ENCODE data around the gene POLDIP2. TPM values are rescaled to one million over a fixed set of nuclear protein-coding genes. Genes with fewer than 3 reads are reported as not detected.

The POLDIP2 gene
- total RNA-seq, 3 donors from 2014 or later (not counting 1 experiment from before 2014, with no cell fraction given): 30.8 to 37.0 (median 33.7) TPM

DNA sequence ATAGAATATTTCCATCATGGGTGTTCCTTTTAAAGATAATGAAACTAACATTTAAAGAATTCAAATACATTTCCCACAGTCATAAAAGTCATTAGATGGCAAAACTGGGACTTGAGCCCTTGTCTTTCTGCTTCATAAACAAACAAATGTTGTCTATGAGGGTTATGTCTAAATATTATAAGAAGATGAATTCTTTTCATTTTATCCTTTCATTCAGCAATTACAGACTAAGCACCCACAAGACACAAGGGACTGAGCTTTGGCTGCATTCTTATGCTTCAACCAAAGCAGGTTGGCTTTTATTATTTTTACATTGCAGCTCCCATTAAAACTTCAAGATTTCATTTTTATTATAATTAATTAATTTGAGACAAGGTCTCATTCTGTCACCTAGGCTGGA, 29.1 kb upstream of the POLDIP2 start:
- Histone ChIP-seq H3K36me3 (ENCODE audit: control insufficient read depth, insufficient read depth, low read length) (peaks cover 26% of the 10 kb centered on the region), H3K9me3 (ENCODE audit: control insufficient read depth, insufficient read depth, low read length) (no peaks in the 10 kb centered on the region), H3K27me3 (ENCODE audit: control insufficient read depth, insufficient read depth, low read length) (no peaks in the 10 kb centered on the region), H3K4me1 (ENCODE audit: control insufficient read depth, insufficient read depth, low read length) (peaks cover 23% of the 10 kb centered on the region), H3K4me3 (ENCODE audit: low read length) (no peak overlapping the region), H3K27ac (ENCODE audit: low read length) (no peak overlapping the region)
- Mint-ChIP-seq H3K36me3 (peaks cover 16% of the 10 kb centered on the region), H3K4me3 (no peak overlapping the region), H3K27me3 (ENCODE audit: low read depth in 2 of 2) (peaks cover 0 to 6% of the 10 kb centered on the region in 2 donors), H3K27ac (no peak overlapping the region), H3K4me1 (peaks cover 7 to 34% of the 10 kb centered on the region in 2 donors), H3K9me3 (no peaks in the 10 kb centered on the region)
- intact Hi-C loops (cut with micrococcal nuclease): no loop called here
- TF ChIP-seq, protein P1, sequence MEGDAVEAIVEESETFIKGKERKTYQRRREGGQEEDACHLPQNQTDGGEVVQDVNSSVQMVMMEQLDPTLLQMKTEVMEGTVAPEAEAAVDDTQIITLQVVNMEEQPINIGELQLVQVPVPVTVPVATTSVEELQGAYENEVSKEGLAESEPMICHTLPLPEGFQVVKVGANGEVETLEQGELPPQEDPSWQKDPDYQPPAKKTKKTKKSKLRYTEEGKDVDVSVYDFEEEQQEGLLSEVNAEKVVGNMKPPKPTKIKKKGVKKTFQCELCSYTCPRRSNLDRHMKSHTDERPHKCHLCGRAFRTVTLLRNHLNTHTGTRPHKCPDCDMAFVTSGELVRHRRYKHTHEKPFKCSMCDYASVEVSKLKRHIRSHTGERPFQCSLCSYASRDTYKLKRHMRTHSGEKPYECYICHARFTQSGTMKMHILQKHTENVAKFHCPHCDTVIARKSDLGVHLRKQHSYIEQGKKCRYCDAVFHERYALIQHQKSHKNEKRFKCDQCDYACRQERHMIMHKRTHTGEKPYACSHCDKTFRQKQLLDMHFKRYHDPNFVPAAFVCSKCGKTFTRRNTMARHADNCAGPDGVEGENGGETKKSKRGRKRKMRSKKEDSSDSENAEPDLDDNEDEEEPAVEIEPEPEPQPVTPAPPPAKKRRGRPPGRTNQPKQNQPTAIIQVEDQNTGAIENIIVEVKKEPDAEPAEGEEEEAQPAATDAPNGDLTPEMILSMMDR (IDR thresholded peaks at IDR 0.05): no peak
- no peak for DNase-seq
- no peak for ATAC-seq

DNA sequence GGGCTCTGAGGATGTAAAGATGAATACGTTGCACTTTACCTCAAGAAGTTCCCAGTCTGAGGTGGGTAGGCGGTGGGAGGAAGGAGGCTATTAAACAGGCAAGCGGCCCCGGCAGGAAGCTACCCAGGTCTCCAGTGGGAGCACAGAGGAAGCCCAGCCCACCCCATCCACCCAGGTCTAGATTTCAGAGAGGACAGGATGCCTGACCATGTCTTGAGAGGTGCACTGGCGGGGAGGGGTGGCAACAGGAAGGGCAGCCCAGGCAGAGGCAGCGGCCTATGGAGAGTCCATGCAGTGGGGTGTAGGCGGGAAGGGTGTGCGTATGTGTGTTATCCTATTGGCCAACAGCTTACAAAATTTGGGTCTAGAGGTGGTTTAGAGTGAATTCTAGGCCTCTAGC, 28.1 kb upstream of the POLDIP2 start:
- no peaks in the 10 kb centered on the region for H3K9me3 Mint-ChIP-seq
- H3K4me3 ChIP-seq (ENCODE audit: low read length): peak overlapping the region; percentile 58
- peaks cover 0 to 8% of the 10 kb centered on the region in 2 donors for H3K27me3 Mint-ChIP-seq (ENCODE audit: low read depth in 2 of 2)
- H3K27ac ChIP-seq (ENCODE audit: low read length): no peak overlapping the region
- no peaks in the 10 kb centered on the region for H3K9me3 ChIP-seq (ENCODE audit: control insufficient read depth, insufficient read depth, low read length)
- peaks cover 7 to 39% of the 10 kb centered on the region in 2 donors for H3K4me1 Mint-ChIP-seq
- peak overlapping the region in 1 of 2 donors; percentile 73 for H3K27ac Mint-ChIP-seq
- H3K36me3 ChIP-seq (ENCODE audit: control insufficient read depth, insufficient read depth, low read length): peaks cover 18% of the 10 kb centered on the region
- DNase-seq: peak in 1 of 2 donors; percentile 18
- WGBS (ENCODE audit: insufficient coverage): 61% methylated on average over 8 of the region's 8 CpGs
- H3K36me3 Mint-ChIP-seq: peaks cover 7% of the 10 kb centered on the region
- ATAC-seq: peak in 1 of 3 donors; percentile 24
- TF ChIP-seq, protein P1 (IDR thresholded peaks at IDR 0.05): no peak
- intact Hi-C loops (cut with micrococcal nuclease): no loop called here
- H3K27me3 ChIP-seq (ENCODE audit: control insufficient read depth, insufficient read depth, low read length): no peaks in the 10 kb centered on the region
- H3K4me3 Mint-ChIP-seq: peak overlapping the region; percentile 83
- H3K4me1 ChIP-seq (ENCODE audit: control insufficient read depth, insufficient read depth, low read length): peaks cover 24% of the 10 kb centered on the region

DNA sequence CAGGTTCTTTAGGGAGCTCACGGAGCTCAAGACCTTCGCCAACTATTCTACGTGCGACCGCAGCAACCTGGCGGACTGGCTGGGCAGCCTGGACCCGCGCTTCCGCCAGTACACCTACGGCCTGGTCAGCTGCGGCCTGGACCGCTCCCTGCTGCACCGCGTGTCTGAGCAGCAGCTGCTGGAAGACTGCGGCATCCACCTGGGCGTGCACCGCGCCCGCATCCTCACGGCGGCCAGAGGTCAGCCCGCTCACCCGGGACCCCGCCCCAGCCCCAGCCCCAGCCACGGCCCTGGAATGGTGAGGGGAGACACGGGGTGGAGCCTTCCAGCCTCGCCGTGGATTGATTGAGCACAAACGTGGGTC, 27.7 kb upstream of the POLDIP2 start:
- peaks cover 24% of the 10 kb centered on the region for H3K4me1 ChIP-seq (ENCODE audit: control insufficient read depth, insufficient read depth, low read length)
- peaks cover 15% of the 10 kb centered on the region for H3K36me3 ChIP-seq (ENCODE audit: control insufficient read depth, insufficient read depth, low read length)
- no peaks in the 10 kb centered on the region for H3K27me3 ChIP-seq (ENCODE audit: control insufficient read depth, insufficient read depth, low read length)
- 8% methylated on average over 29 of the region's 29 CpGs for WGBS (ENCODE audit: insufficient coverage)
- DNase-seq (peak in 1 of 2 donors; percentile 16), ATAC-seq (peak in 2 of 3 donors; percentile 14 to 23)
- Mint-ChIP-seq H3K36me3 (peaks cover 3% of the 10 kb centered on the region), H3K27me3 (ENCODE audit: low read depth in 2 of 2) (peaks cover 0 to 8% of the 10 kb centered on the region in 2 donors), H3K4me3 (peak overlapping the region; percentile 83), H3K9me3 (no peaks in the 10 kb centered on the region), H3K4me1 (peaks cover 7 to 39% of the 10 kb centered on the region in 2 donors), H3K27ac (peak overlapping the region in 1 of 2 donors; percentile 73)
- TF ChIP-seq, protein P1 (IDR thresholded peaks at IDR 0.05): no peak
- peak overlapping the region; percentile 58 for H3K4me3 ChIP-seq (ENCODE audit: low read length)
- intact Hi-C loops (cut with micrococcal nuclease): no loop called here
- H3K27ac ChIP-seq (ENCODE audit: low read length): no peak overlapping the region
- no peaks in the 10 kb centered on the region for H3K9me3 ChIP-seq (ENCODE audit: control insufficient read depth, insufficient read depth, low read length)

All from natural killer cell (primary cell).